SU-DHL-6 (cell line): ENCODE data around the gene FCF1.

Experiments used
- H2AFZ ChIP-seq: fragments of 200-600 bp; sonication (generic); 2 replicates; pipeline ENCODE4 v1.6.1; 2014; ENCODE audit warnings: low read depth, mild to moderate bottlenecking, moderate library complexity, mixed read lengths, antibody characterized with exemption, low read length; ENCODE audit not compliant: severe bottlenecking
- H3F3A ChIP-seq: fragments of 200-600 bp; shearing (Covaris generic); 2 replicates; pipeline ENCODE4 v1.6.0; 2016; ENCODE audit warnings: antibody characterized with exemption, mild to moderate bottlenecking; ENCODE audit not compliant: insufficient read depth
- H3K27ac ChIP-seq: fragments of 200-600 bp; sonication (generic); 2 replicates; pipeline ENCODE4 v1.5.1; 2016; ENCODE audit warnings: low read depth, mild to moderate bottlenecking, low read length, moderate library complexity, mixed read lengths
- H3K27me3 ChIP-seq: fragments of 200-600 bp; sonication (generic), shearing (Covaris generic); 2 replicates; pipeline ENCODE4 v1.6.0; 2014; ENCODE audit warnings: mild to moderate bottlenecking, low read length
- H3K36me3 ChIP-seq: fragments of 200-600 bp; sonication (generic); 2 replicates; pipeline ENCODE4 v1.6.1; 2014; ENCODE audit warnings: mild to moderate bottlenecking, low read length, mixed read lengths
- H3K4me2 ChIP-seq: fragments of 300-600, 200-600 bp; shearing (Covaris generic), sonication (generic); 2 replicates; pipeline ENCODE4 v1.6.0; 2014; ENCODE audit warnings: low read length, low read depth, mild to moderate bottlenecking; ENCODE audit not compliant: poor library complexity, severe bottlenecking
- H3K4me3 ChIP-seq: fragments of 200-600 bp; sonication (generic); 2 replicates; pipeline ENCODE4 v1.5.1; 2014; ENCODE audit warnings: antibody characterized with exemption, low read length, mild to moderate bottlenecking, mixed read lengths; ENCODE audit not compliant: insufficient read depth, poor library complexity, severe bottlenecking
- H3K79me2 ChIP-seq: fragments of 200-600 bp; sonication (generic); 2 replicates; pipeline ENCODE4 v1.6.1; 2014; ENCODE audit warnings: mild to moderate bottlenecking, low read length, moderate library complexity; ENCODE audit not compliant: insufficient read depth
- H3K9ac ChIP-seq: fragments of 200-600 bp; sonication (generic); 2 replicates; pipeline ENCODE4 v1.7.0; 2014; ENCODE audit warnings: mild to moderate bottlenecking, low read length
- H3K9me2 ChIP-seq: fragments of 200-600 bp; sonication (generic); replicated peaks from 2 replicates; pipeline ENCODE4 v1.6.1; 2014; ENCODE audit warnings: low read length; ENCODE audit not compliant: insufficient read depth
- H3K9me3 ChIP-seq: fragments of 200-600 bp; sonication (generic); 2 replicates; pipeline ENCODE4 v1.6.1; 2014; ENCODE audit warnings: low read length, mixed read lengths; ENCODE audit not compliant: insufficient read depth
- H4K20me1 ChIP-seq: fragments of 200-600 bp; sonication (generic); 2 replicates; pipeline ENCODE4 v1.6.1; 2014; ENCODE audit warnings: low read depth, mild to moderate bottlenecking, antibody characterized with exemption, low read length, moderate library complexity, mixed read lengths
- EZH2phosphoT487 ChIP-seq: fragments of 200-600 bp; sonication (generic), shearing (Covaris generic); conservative IDR thresholded peaks from 2 replicates; pipeline ENCODE4 v1.6.1; 2018; ENCODE audit warnings: mild to moderate bottlenecking, antibody characterized with exemption, low read length, moderate library complexity, mixed read lengths
- TF ChIP-seq, protein P1 (sequence below): fragments of 200-600 bp; sonication (generic); IDR thresholded peaks from one replicate; pipeline ENCODE4 v1.5.1; 2017; ENCODE audit warnings: antibody characterized with exemption, mild to moderate bottlenecking, low read length, moderate library complexity; ENCODE audit not compliant: insufficient read depth, poor library complexity, severe bottlenecking

Gene FCF1

DNA sequence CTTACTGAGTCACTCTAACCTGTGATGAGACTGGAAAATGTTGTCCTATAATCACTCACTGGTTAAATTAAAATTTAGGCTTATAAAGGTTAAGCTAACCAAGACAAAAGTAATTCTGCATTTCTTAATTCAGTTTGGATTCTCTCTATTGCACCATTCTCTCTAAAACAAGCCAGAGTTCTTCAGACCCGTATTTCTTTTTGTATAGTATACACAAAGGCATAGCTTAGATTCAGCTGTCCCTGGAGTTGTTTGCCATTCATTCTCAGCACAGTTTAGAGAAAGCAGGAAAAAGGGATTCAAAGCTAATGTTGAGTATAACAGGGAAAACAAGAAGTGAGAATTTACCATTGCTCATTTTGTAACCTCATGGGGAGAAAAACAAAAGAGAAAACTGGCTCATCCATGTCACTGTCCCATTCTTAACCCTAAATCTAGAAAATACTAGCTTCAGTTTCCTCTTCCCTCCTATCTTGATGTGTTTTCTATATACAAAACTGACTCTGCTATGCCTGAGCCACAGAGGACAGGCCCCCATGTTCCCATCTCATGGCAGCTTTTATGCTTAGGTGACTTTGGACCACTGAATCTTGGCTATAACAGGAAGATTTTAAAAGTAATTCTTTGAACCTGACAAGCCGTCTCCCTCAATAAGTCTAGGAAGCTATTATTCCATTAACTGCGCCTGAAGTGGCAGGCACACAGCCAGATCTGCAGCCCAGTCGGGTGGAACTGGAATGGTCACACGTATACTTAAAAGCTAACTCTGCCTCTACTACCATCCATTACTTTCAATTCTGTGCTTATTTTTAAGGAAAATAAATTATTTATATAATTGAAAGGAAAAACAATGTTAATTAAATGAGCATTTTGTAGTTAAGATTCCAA is 7.1 kb upstream of the FCF1 start:
- no peak overlapping the region for H3K27ac ChIP-seq

DNA sequence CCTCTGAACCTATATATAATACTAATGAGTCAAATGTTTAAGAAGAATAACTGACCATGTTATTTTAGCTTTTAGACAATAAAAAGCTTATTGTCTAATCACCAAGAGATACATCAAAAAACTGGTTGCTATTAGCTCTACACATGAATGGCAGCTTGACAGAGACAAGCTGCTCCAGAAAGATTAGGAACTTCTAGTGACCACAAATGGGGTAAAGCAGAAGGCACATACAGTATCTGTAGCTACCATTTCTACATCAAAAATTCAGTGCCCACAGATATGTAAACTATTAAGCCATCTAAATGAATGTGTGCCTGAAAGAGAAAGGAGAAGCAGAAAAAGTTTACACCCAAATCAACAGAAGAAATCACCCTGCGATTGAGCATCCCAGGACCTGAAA is 2.5 kb upstream of the FCF1 start:
- H3K79me2 ChIP-seq, result peaks cover 90% of the 10 kb centered on the region
- H3K27me3 ChIP-seq, result no peaks in the 10 kb centered on the region
- no peak overlapping the region for H2AFZ ChIP-seq
- H3K36me3 ChIP-seq, result peaks cover 6% of the 10 kb centered on the region; the same call in 1 of the 2 replicates
- no peaks in the 10 kb centered on the region for H3K9me2 ChIP-seq
- H3K4me2 ChIP-seq, result peak overlapping the region; percentile 10
- TF ChIP-seq, protein P1, sequence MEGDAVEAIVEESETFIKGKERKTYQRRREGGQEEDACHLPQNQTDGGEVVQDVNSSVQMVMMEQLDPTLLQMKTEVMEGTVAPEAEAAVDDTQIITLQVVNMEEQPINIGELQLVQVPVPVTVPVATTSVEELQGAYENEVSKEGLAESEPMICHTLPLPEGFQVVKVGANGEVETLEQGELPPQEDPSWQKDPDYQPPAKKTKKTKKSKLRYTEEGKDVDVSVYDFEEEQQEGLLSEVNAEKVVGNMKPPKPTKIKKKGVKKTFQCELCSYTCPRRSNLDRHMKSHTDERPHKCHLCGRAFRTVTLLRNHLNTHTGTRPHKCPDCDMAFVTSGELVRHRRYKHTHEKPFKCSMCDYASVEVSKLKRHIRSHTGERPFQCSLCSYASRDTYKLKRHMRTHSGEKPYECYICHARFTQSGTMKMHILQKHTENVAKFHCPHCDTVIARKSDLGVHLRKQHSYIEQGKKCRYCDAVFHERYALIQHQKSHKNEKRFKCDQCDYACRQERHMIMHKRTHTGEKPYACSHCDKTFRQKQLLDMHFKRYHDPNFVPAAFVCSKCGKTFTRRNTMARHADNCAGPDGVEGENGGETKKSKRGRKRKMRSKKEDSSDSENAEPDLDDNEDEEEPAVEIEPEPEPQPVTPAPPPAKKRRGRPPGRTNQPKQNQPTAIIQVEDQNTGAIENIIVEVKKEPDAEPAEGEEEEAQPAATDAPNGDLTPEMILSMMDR, result no peak
- no peak for TF ChIP-seq EZH2phosphoT487
- no peak overlapping the region for H3K4me3 ChIP-seq
- 0 out of 2 replicates have a peak, but pooled peaks cover 5% of the 10 kb centered on the region for H3F3A ChIP-seq
- no peak overlapping the region for H3K27ac ChIP-seq
- no peak overlapping the region for H3K9ac ChIP-seq
- H4K20me1 ChIP-seq, result no peaks in the 10 kb centered on the region
- no peaks in the 10 kb centered on the region for H3K9me3 ChIP-seq

More for the DNA sequence above, 7.1 kb upstream of the FCF1 start:
- Histone ChIP-seq H3K9me2 (no peaks in the 10 kb centered on the region), H3K27me3 (no peaks in the 10 kb centered on the region), H3K9me3 (peaks cover 16% of the 10 kb centered on the region; the same call in 1 of the 2 replicates), H3K4me2 (no peak overlapping the region), H2AFZ (no peak overlapping the region), H3K36me3 (peaks cover 5% of the 10 kb centered on the region; the same call in 1 of the 2 replicates), H3K4me3 (no peak overlapping the region), H3K79me2 (peaks cover 92% of the 10 kb centered on the region), H3K9ac (no peak overlapping the region), H3F3A (no peaks in the 10 kb centered on the region), H4K20me1 (no peaks in the 10 kb centered on the region)
- no peak for TF ChIP-seq EZH2phosphoT487
- TF ChIP-seq, protein P1, result no peak

DNA sequence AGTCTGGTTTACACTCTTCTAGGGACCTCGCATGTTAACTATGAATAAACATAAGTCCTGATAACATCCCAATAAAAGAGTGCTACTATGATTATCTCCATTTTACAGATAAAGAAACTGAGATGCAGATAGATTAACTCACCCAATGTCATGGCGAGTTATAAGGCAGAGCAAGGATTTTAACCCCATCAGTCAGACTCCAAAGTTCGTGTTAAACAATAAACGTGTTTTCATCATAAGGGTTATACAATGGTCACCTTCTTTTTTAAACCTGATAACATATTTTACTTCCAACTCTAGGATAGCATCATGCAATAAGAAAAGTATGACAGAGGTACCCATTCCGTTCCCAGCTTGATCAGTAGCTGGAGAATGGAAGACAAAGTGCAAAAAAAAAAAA is 1.3 kb upstream of the FCF1 start:
- no peaks in the 10 kb centered on the region for H3K9me3 ChIP-seq
- H3K9me2 ChIP-seq, result no peaks in the 10 kb centered on the region
- no peak overlapping the region for H2AFZ ChIP-seq
- H3K4me2 ChIP-seq, result peak overlapping the region; percentile 86
- H4K20me1 ChIP-seq, result no peaks in the 10 kb centered on the region
- H3F3A ChIP-seq, result 0 out of 2 replicates have a peak, but pooled peaks cover 5% of the 10 kb centered on the region
- peaks cover 78% of the 10 kb centered on the region for H3K79me2 ChIP-seq
- TF ChIP-seq, protein P1, result no peak
- TF ChIP-seq EZH2phosphoT487, result no peak
- H3K4me3 ChIP-seq, result peak overlapping the region; percentile 90
- H3K9ac ChIP-seq, result no peak overlapping the region
- H3K27me3 ChIP-seq, result no peaks in the 10 kb centered on the region
- no peak overlapping the region for H3K27ac ChIP-seq
- peaks cover 17% of the 10 kb centered on the region; the same call in 1 of the 2 replicates for H3K36me3 ChIP-seq
